Keratinocyte (primary cell): ENCODE data around the gene SPNS1. TPM values are rescaled to one million over a fixed set of nuclear protein-coding genes. Genes with fewer than 3 reads are reported as not detected.

ENCODE experiments used
- DNase-seq: peaks from one replicate; pipeline ENCODE4 v3.0.0-alpha.2; 2011; ENCODE audit warnings: low read depth, missing footprints, low spot score
- FAIRE-seq: peaks from 2 replicates; lab custom pipeline; 2011; peaks lifted over from hg19 to GRCh38; lab: Jason Lieb, UNC
- H2AFZ ChIP-seq: 2 replicates; pipeline ENCODE4 v1.6.0; 2012; ENCODE audit warnings: low read length, control low read depth, inconsistent platforms; ENCODE audit not compliant: control insufficient read depth
- H3K27ac ChIP-seq: 2 replicates; pipeline ENCODE4 v1.5.1; 2011; ENCODE audit warnings: low read length; ENCODE audit not compliant: control insufficient read depth, insufficient read depth
- H3K27me3 ChIP-seq: 3 replicates; pipeline ENCODE4 v1.6.0; 2011; ENCODE audit warnings: low read length; ENCODE audit not compliant: control insufficient read depth, insufficient read depth; ENCODE audit errors: extremely low read depth
- H3K36me3 ChIP-seq, 2 experiments: 2 replicates in 1 of 2; 3 replicates in 1 of 2; pipeline ENCODE4 v1.5.1; 2011; ENCODE audit warnings: low read length in 2 of 2, mild to moderate bottlenecking in 1 of 2; ENCODE audit not compliant: control insufficient read depth in 2 of 2, insufficient read depth in 2 of 2; ENCODE audit errors: extremely low read depth in 1 of 2
- H3K4me1 ChIP-seq: 3 replicates; pipeline ENCODE4 v1.5.1; 2011; ENCODE audit warnings: low read length; ENCODE audit not compliant: control insufficient read depth, insufficient read depth; ENCODE audit errors: extremely low read depth
- H3K4me2 ChIP-seq: 3 replicates; pipeline ENCODE4 v1.6.0; 2011; ENCODE audit warnings: low read depth, low read length; ENCODE audit not compliant: control insufficient read depth, insufficient read depth; ENCODE audit errors: extremely low read depth
- H3K4me3 ChIP-seq, 3 experiments: fragments of 200-600 bp in 1 of 3; sonication (generic) in 1 of 3; 2 replicates in 2 of 3; 3 replicates in 1 of 3; pipeline ENCODE4 v1.5.1; 2011 to 2016; ENCODE audit warnings: low read length in 3 of 3, mild to moderate bottlenecking in 3 of 3, control low read depth in 2 of 3, inconsistent platforms in 1 of 3, low read depth in 1 of 3, mixed read lengths in 1 of 3, mixed run types in 1 of 3, moderate library complexity in 1 of 3; ENCODE audit not compliant: control insufficient read depth in 2 of 3, insufficient read depth in 2 of 3; ENCODE audit errors: extremely low read depth in 1 of 3
- H3K79me2 ChIP-seq: 2 replicates; pipeline ENCODE4 v1.6.0; 2012; ENCODE audit warnings: low read length; ENCODE audit not compliant: control insufficient read depth, insufficient read depth
- H3K9ac ChIP-seq: 3 replicates; pipeline ENCODE4 v1.6.0; 2011; ENCODE audit warnings: low read length; ENCODE audit not compliant: control insufficient read depth, insufficient read depth; ENCODE audit errors: extremely low read depth
- H3K9me1 ChIP-seq: 3 replicates; pipeline ENCODE4 v1.6.0; 2011; ENCODE audit warnings: low read length; ENCODE audit not compliant: control insufficient read depth, insufficient read depth; ENCODE audit errors: extremely low read depth
- H3K9me3 ChIP-seq: 2 replicates; pipeline ENCODE4 v1.5.1; 2012; ENCODE audit warnings: low read depth, low read length; ENCODE audit not compliant: control insufficient read depth
- H4K20me1 ChIP-seq: 3 replicates; pipeline ENCODE4 v1.6.0; 2011; ENCODE audit warnings: low read length; ENCODE audit not compliant: control insufficient read depth, insufficient read depth; ENCODE audit errors: extremely low read depth
- CTCF ChIP-seq, 3 experiments: IDR thresholded peaks in 1 of 3; conservative IDR thresholded peaks in 1 of 3; optimal IDR thresholded peaks in 1 of 3; 2 replicates in 2 of 3; 3 replicates in 1 of 3; pipeline versions ENCODE3 to v1.5.1; 2011; ENCODE audit warnings: low read length in 3 of 3, mild to moderate bottlenecking in 3 of 3, moderate library complexity in 2 of 3, control low read depth in 1 of 3, inconsistent platforms in 1 of 3; ENCODE audit not compliant: insufficient read depth in 2 of 3; ENCODE audit errors: extremely low read depth in 1 of 3
- EZH2 ChIP-seq: IDR thresholded peaks from one replicate; pipeline ENCODE4 v1.6.1; 2012; ENCODE audit warnings: inconsistent platforms, mild to moderate bottlenecking, low read length, moderate library complexity
- dilution Hi-C: fragments of 300-500 bp; cut with MboI; formaldehyde crosslinking; loops from one replicate; pipeline ENCODE4 v1.7.0; 2020; ENCODE audit warnings: low sequenced_read_pairs; ENCODE audit not compliant: extremely low pct_ligation_motif_present
- polyA plus RNA-seq, 5 experiments: library from polyadenylated mRNA; depleted of rRNA in 3 of 5; stranded (reverse) in 3 of 5; stranded (forward) in 1 of 5; unstranded in 1 of 5; fragments of >200 nt; gene quantifications; 1 replicate in 1 of 5; 2 replicates in 3 of 5; 3 replicates in 1 of 5; pipeline versions ENCODE4 v1.2.1 to v1.2.3, GENCODE V29; 2011 to 2012; ENCODE audit warnings: missing spikeins in 2 of 5, low read depth in 1 of 5, low replicate concordance in 1 of 5

SPNS1 gene
- polyA plus RNA-seq, 1 donor (not counting 4 experiments of a cell fraction or from before 2014, with no cell fraction given) = 16.3 TPM

GRCh38 chr16:28987170-28987853 lies 12.7 kb downstream of the SPNS1 start:
- no peak for TF ChIP-seq EZH2
- TF ChIP-seq CTCF (optimal IDR thresholded peaks at IDR 0.05 in 1 of 3, IDR thresholded peaks at IDR 0.05 in 1 of 3, conservative IDR thresholded peaks at IDR 0.05 in 1 of 3; ENCODE audit: extremely low read depth in 1 of 3, insufficient read depth in 2 of 3, low read length in 3 of 3) = no peak
- dilution Hi-C loops = no loop called here
- Histone ChIP-seq H3K4me2 (no peak overlapping the region), H2AFZ (no peak overlapping the region), H3K9ac (no peak overlapping the region), H3K27ac (no peak overlapping the region), H3K4me1 (no peaks in the 10 kb centered on the region), H3K36me3 (peaks cover 11 to 22% of the 10 kb centered on the region in 2 experiments), H3K9me3 (peaks cover 1% of the 10 kb centered on the region), H4K20me1 (no peaks in the 10 kb centered on the region), H3K4me3 (no peak overlapping the region), H3K27me3 (no peaks in the 10 kb centered on the region), H3K9me1 (no peaks in the 10 kb centered on the region), H3K79me2 (no peaks in the 10 kb centered on the region)
- FAIRE-seq (no peak), DNase-seq (no peak)

GRCh38 chr16:28989363-28989762 lies 14.8 kb downstream of the SPNS1 start:
- H3K79me2 ChIP-seq = no peaks in the 10 kb centered on the region
- H4K20me1 ChIP-seq = no peaks in the 10 kb centered on the region
- no peak overlapping the region for H3K4me3 ChIP-seq
- H3K27me3 ChIP-seq = no peaks in the 10 kb centered on the region
- FAIRE-seq = no peak
- H2AFZ ChIP-seq = no peak overlapping the region
- dilution Hi-C loops = no loop called here
- no peaks in the 10 kb centered on the region for H3K9me1 ChIP-seq
- no peak overlapping the region for H3K4me2 ChIP-seq
- H3K36me3 ChIP-seq = peaks cover 0 to 16% of the 10 kb centered on the region in 2 experiments
- no peak overlapping the region for H3K27ac ChIP-seq
- TF ChIP-seq CTCF (optimal IDR thresholded peaks at IDR 0.05 in 1 of 3, IDR thresholded peaks at IDR 0.05 in 1 of 3, conservative IDR thresholded peaks at IDR 0.05 in 1 of 3; ENCODE audit: extremely low read depth in 1 of 3, insufficient read depth in 2 of 3, low read length in 3 of 3) (no peak), EZH2 (no peak)
- peaks cover 1% of the 10 kb centered on the region for H3K9me3 ChIP-seq
- no peak overlapping the region for H3K9ac ChIP-seq
- no peaks in the 10 kb centered on the region for H3K4me1 ChIP-seq
- DNase-seq = no peak
